Measurements from ENCODE around the gene DTNA. TPM values are rescaled to one million over a fixed set of nuclear protein-coding genes. Genes with fewer than 3 reads are reported as not detected.

Gene DTNA
- total RNA-seq, 4 donors from 2014 or later = 81.0 to 236 (median 119) TPM

GRCh38 chr18:34840256-34840826 is 130.2 kb downstream of the DTNA start:
- Histone ChIP-seq H3K9me3 (no peaks in the 10 kb centered on the region), H3K27ac (no peak overlapping the region), H3K27me3 (no peaks in the 10 kb centered on the region), H3K4me3 (replicated peaks in 1 of 3) (no peak overlapping the region), H3K4me1 (peaks cover 3 to 19% of the 10 kb centered on the region in 2 donors), H3K36me3 (no peaks in the 10 kb centered on the region)
- intact Hi-C loops (cut with DNase I) = no loop called here
- no peak for DNase-seq
- TF ChIP-seq POLR2A (IDR thresholded peaks at IDR 0.05) (no peak), CTCF (IDR thresholded peaks at IDR 0.05) (no peak)
- WGBS, 2 donors = 98% methylated on average over 2 of the region's 2 CpGs

- H3K4me1 ChIP-seq = peaks cover 3 to 17% of the 10 kb centered on the region in 2 donors
- DNase-seq = no peak
- intact Hi-C loops (cut with DNase I) = no loop called here
- no peak overlapping the region for H3K27ac ChIP-seq
- no peak overlapping the region for H3K4me3 ChIP-seq (replicated peaks in 1 of 3)
- no peaks in the 10 kb centered on the region for H3K9me3 ChIP-seq
- no peak for TF ChIP-seq CTCF (IDR thresholded peaks at IDR 0.05)
- no peak for TF ChIP-seq POLR2A (IDR thresholded peaks at IDR 0.05)
- H3K36me3 ChIP-seq = no peaks in the 10 kb centered on the region
- H3K27me3 ChIP-seq = no peaks in the 10 kb centered on the region
These were observed 131.8 kb downstream of the DTNA start for GRCh38 chr18:34841891-34842290.

- Histone ChIP-seq H3K27me3 (no peaks in the 10 kb centered on the region), H3K4me3 (replicated peaks in 1 of 3) (no peak overlapping the region), H3K9me3 (no peaks in the 10 kb centered on the region), H3K4me1 (no peaks in the 10 kb centered on the region), H3K27ac (no peak overlapping the region), H3K36me3 (no peaks in the 10 kb centered on the region)
- intact Hi-C loops (cut with DNase I) = no loop called here
- TF ChIP-seq CTCF (IDR thresholded peaks at IDR 0.05) = no peak
- no peak for TF ChIP-seq POLR2A (IDR thresholded peaks at IDR 0.05)
- WGBS, 2 donors = 56 to 70% methylated on average over 1 of the region's 1 CpG
- DNase-seq = no peak
These were observed 134.0 kb downstream of the DTNA start for GRCh38 chr18:34844072-34844471.

- no peak for TF ChIP-seq POLR2A (IDR thresholded peaks at IDR 0.05)
- no peak for TF ChIP-seq CTCF (IDR thresholded peaks at IDR 0.05)
- no peak overlapping the region for H3K27ac ChIP-seq
- H3K9me3 ChIP-seq = no peaks in the 10 kb centered on the region
- no peaks in the 10 kb centered on the region for H3K27me3 ChIP-seq
- intact Hi-C loops (cut with DNase I) = no loop called here
- WGBS, 2 donors = 66% methylated on average over 5 of the region's 5 CpGs
- DNase-seq = peak; percentile 20 to 46
- H3K4me3 ChIP-seq (replicated peaks in 1 of 3) = no peak overlapping the region
- H3K36me3 ChIP-seq = no peaks in the 10 kb centered on the region
- no peaks in the 10 kb centered on the region for H3K4me1 ChIP-seq
These were observed 134.8 kb downstream of the DTNA start for GRCh38 chr18:34844732-34845459.

- Histone ChIP-seq H3K4me1 (no peaks in the 10 kb centered on the region), H3K27ac (no peak overlapping the region), H3K9me3 (no peaks in the 10 kb centered on the region), H3K36me3 (peaks cover 0 to 6% of the 10 kb centered on the region in 2 donors), H3K27me3 (no peaks in the 10 kb centered on the region), H3K4me3 (replicated peaks in 1 of 3) (no peak overlapping the region)
- no peak for TF ChIP-seq POLR2A (IDR thresholded peaks at IDR 0.05)
- no peak for TF ChIP-seq CTCF (IDR thresholded peaks at IDR 0.05)
- DNase-seq = no peak
- intact Hi-C loops (cut with DNase I) = no loop called here
These were observed 137.3 kb downstream of the DTNA start for GRCh38 chr18:34847408-34847807.

All from thyroid gland (tissue), 4 donors.